SU-DHL-6 (cell line): Measurements from ENCODE around the gene MMEL1.

Experiments
- EZH2phosphoT487 ChIP-seq: fragments of 200-600 bp; sonication (generic), shearing (Covaris generic); conservative IDR thresholded peaks from 2 replicates; pipeline ENCODE4 v1.6.1; 2018; ENCODE audit warnings: mild to moderate bottlenecking, antibody characterized with exemption, low read length, moderate library complexity, mixed read lengths
- TF ChIP-seq, protein P1 (sequence below): fragments of 200-600 bp; sonication (generic); IDR thresholded peaks from one replicate; pipeline ENCODE4 v1.5.1; 2017; ENCODE audit warnings: antibody characterized with exemption, mild to moderate bottlenecking, low read length, moderate library complexity; ENCODE audit not compliant: insufficient read depth, poor library complexity, severe bottlenecking

DNA sequence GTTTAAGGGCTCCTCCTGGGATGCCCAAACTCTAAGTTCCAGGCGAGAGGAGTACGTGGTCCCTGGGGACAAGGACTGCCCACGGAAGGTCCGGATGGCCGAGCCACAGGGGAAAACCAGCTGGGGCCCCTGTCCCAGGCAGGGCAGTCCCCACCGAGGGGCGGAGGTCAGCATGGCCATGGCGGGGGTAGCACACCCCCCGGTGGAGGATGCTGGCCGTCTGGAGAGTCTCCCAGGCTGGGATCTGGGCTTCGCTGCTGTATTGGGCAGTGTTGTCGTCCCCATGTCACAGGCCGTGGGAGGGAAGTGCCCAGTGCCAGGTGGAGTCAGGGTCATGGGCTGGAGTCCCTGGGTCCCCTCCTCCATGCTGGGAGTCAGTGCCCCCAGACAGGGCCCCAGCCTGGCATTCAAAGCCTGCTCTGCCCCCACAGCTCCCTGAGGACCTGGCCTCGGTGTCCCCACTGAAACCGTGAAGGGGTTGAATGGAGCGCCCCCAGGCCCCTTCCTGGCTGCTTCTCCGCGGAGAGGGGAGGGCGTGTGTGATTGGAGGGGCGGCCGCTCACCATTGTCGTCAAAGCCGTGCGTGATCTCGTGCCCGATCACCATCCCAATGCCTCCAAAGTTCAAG is 39.5 kb downstream of the MMEL1 start:
- TF ChIP-seq, protein P1, sequence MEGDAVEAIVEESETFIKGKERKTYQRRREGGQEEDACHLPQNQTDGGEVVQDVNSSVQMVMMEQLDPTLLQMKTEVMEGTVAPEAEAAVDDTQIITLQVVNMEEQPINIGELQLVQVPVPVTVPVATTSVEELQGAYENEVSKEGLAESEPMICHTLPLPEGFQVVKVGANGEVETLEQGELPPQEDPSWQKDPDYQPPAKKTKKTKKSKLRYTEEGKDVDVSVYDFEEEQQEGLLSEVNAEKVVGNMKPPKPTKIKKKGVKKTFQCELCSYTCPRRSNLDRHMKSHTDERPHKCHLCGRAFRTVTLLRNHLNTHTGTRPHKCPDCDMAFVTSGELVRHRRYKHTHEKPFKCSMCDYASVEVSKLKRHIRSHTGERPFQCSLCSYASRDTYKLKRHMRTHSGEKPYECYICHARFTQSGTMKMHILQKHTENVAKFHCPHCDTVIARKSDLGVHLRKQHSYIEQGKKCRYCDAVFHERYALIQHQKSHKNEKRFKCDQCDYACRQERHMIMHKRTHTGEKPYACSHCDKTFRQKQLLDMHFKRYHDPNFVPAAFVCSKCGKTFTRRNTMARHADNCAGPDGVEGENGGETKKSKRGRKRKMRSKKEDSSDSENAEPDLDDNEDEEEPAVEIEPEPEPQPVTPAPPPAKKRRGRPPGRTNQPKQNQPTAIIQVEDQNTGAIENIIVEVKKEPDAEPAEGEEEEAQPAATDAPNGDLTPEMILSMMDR = no peak
- no peak for TF ChIP-seq EZH2phosphoT487
